Body of pancreas (tissue), 4 donors: Measurements from ENCODE around the gene PKP4. TPM values are rescaled to one million over a fixed set of nuclear protein-coding genes. Genes with fewer than 3 reads are reported as not detected.

Source experiments
- ATAC-seq: fragments of 150-250 bp; one replicate; pipeline ENCODE4 v1.9.1; 2016
- DNase-seq, 4 donors: peaks; one replicate each; pipeline ENCODE4 v3.0.0-alpha.2; 2019
- H3K27ac ChIP-seq, 4 donors: fragments of 200-600 bp; sonication (generic); 1 replicate in 3 of 4; 2 replicates in 1 of 4; pipeline versions ENCODE4 v1.5.1 to v1.6.1; 2016 to 2019; ENCODE audit warnings: mild to moderate bottlenecking in 1 of 4, mixed read lengths in 1 of 4, moderate library complexity in 1 of 4
- H3K27me3 ChIP-seq, 2 donors: fragments of 200-600 bp; sonication (generic); one replicate each; pipeline ENCODE4 v1.6.0; 2016; ENCODE audit warnings: mild to moderate bottlenecking in 1 of 2
- H3K36me3 ChIP-seq, 2 donors: fragments of 200-600 bp; sonication (generic); replicated peaks in 1 of 2; 2 replicates each; pipeline ENCODE4 v1.5.1; 2016; ENCODE audit warnings: low read depth in 2 of 2; ENCODE audit not compliant: insufficient read depth in 1 of 2
- H3K4me1 ChIP-seq: fragments of 200-600 bp; sonication (generic); one replicate; pipeline ENCODE4 v1.6.0; 2016
- H3K4me3 ChIP-seq, 2 donors: fragments of 200-600 bp; sonication (generic); 1 replicate in 1 of 2; 2 replicates in 1 of 2; pipeline ENCODE4 v1.5.1; 2016 to 2019
- H3K9me3 ChIP-seq, 3 donors: fragments of 200-600 bp; sonication (generic); 1 replicate in 2 of 3; 2 replicates in 1 of 3; pipeline ENCODE4 v1.5.1; 2016
- POLR2A ChIP-seq, 3 donors: fragments of 450-650 bp; IDR thresholded peaks; one replicate each; pipeline ENCODE4 v1.6.1; 2016; ENCODE audit warnings: antibody characterized with exemption in 3 of 3, mild to moderate bottlenecking in 2 of 3
- WGBS, 2 donors: methylation state at CpG; one replicate each; pipeline ENCODE4 v1.1.5; 2017; 5-methylcytosine and 5-hydroxymethylcytosine counted together
- intact Hi-C: fragments of 100-400 bp; cut with DNase I; formaldehyde crosslinking; loops from one replicate; pipeline ENCODE4 v1.15.1; 2023
- total RNA-seq, 2 donors: library from RNA; depleted of rRNA; stranded (reverse); fragments of >200 nt; gene quantifications; one replicate each; pipeline ENCODE4 v1.1.0, GENCODE V29; 2016
- TF ChIP-seq, protein P1 (sequence below), 7 experiments: fragments of 450-650 bp in 4 of 7; fragments of 200-600 bp in 3 of 7; sonication (generic) in 3 of 7; IDR thresholded peaks; one replicate each; pipeline ENCODE4 v1.5.1; 2016 to 2019; ENCODE audit warnings: antibody characterized with exemption in 7 of 7

PKP4 gene
- total RNA-seq, 2 donors from 2014 or later: 36.3 to 50.1 TPM

DNA sequence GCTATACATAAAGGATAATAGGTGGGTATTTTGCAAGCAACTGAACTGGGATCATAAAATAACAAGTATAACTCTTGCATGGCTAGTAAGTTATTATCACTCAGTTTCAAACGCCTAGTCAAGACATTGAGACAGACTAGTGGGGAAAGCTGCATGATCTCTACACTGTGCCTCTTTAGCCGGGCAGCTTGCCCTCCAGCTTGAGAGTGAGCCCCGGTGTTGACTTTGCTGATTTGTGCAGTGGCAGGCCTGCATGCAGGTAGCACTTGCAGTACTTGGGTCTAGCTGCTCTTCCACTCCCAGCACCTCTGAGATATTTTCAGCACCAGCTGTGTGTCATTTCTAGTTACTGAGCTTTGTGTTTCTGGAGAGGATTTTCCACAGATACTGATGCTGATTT, 219.5 kb downstream of the PKP4 start:
- no peak for ATAC-seq

DNA sequence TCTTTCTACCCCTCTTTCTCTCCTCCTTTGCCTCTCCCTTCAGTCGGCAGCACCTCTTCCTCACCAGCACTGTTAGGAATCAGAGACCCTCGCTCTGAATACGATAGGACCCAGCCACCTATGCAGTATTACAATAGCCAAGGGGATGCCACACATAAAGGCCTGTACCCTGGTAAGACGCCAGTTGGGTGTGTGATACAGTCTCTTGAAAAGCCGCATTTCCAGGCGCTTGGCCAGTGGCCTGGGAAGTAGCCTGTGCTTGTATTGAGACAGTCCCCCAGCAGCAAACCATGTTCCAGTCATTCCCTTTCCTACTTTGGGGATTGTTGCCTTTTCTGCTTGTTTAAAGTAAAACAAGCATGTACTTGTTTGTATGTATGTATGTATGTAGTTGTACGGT, 219.9 kb downstream of the PKP4 start:
- H3K4me3 ChIP-seq: no peak overlapping the region
- DNase-seq (no peak), ATAC-seq (no peak)
- WGBS, 2 donors: 89 to 92% methylated on average over 7 of the region's 7 CpGs
- H3K36me3 ChIP-seq: peaks cover 0 to 4% of the 10 kb centered on the region in 2 donors
- TF ChIP-seq POLR2A (IDR thresholded peaks at IDR 0.05): no peak
- TF ChIP-seq, protein P1, sequence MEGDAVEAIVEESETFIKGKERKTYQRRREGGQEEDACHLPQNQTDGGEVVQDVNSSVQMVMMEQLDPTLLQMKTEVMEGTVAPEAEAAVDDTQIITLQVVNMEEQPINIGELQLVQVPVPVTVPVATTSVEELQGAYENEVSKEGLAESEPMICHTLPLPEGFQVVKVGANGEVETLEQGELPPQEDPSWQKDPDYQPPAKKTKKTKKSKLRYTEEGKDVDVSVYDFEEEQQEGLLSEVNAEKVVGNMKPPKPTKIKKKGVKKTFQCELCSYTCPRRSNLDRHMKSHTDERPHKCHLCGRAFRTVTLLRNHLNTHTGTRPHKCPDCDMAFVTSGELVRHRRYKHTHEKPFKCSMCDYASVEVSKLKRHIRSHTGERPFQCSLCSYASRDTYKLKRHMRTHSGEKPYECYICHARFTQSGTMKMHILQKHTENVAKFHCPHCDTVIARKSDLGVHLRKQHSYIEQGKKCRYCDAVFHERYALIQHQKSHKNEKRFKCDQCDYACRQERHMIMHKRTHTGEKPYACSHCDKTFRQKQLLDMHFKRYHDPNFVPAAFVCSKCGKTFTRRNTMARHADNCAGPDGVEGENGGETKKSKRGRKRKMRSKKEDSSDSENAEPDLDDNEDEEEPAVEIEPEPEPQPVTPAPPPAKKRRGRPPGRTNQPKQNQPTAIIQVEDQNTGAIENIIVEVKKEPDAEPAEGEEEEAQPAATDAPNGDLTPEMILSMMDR (IDR thresholded peaks at IDR 0.05): no peak
- H3K4me1 ChIP-seq: no peaks in the 10 kb centered on the region
- intact Hi-C loops: no loop called here
- no peaks in the 10 kb centered on the region for H3K9me3 ChIP-seq
- H3K27me3 ChIP-seq: no peaks in the 10 kb centered on the region
- H3K27ac ChIP-seq: no peak overlapping the region

More for the DNA sequence above, 219.5 kb downstream of the PKP4 start:
- TF ChIP-seq, protein P1 (IDR thresholded peaks at IDR 0.05): no peak
- TF ChIP-seq POLR2A (IDR thresholded peaks at IDR 0.05): no peak
- intact Hi-C loops: no loop called here
- H3K9me3 ChIP-seq: no peaks in the 10 kb centered on the region
- peaks cover 0 to 4% of the 10 kb centered on the region in 2 donors for H3K36me3 ChIP-seq
- peak in 2 of 4 donors; percentile 15 to 17 for DNase-seq
- whole genome bisulfite sequencing, 2 donors: 87 to 92% methylated on average over 3 of the region's 3 CpGs
- no peaks in the 10 kb centered on the region for H3K4me1 ChIP-seq
- H3K4me3 ChIP-seq: no peak overlapping the region
- no peak overlapping the region for H3K27ac ChIP-seq
- H3K27me3 ChIP-seq: no peaks in the 10 kb centered on the region

DNA sequence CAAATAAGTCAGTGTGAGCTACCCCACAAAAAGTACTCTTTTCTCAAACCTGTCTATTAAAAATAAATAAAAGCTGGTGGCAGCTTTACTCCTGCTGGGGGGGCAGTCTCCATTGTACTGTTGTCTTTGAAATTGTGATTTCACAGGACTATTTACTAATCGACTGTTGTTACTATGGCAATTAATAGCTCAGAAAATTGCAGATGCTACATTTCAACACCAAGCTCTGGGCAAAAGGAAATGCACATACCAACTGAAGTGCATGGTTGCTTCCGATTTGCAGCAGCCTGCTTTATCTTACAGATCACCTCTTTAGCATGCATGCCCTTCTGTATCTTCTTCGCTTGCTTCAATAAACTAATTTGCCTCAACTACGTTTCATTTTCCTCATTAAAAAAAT, 220.8 kb downstream of the PKP4 start:
- H3K9me3 ChIP-seq: no peaks in the 10 kb centered on the region
- DNase-seq (no peak), ATAC-seq (no peak)
- peaks cover 0 to 4% of the 10 kb centered on the region in 2 donors for H3K36me3 ChIP-seq
- no peaks in the 10 kb centered on the region for H3K4me1 ChIP-seq
- no peaks in the 10 kb centered on the region for H3K27me3 ChIP-seq
- TF ChIP-seq, protein P1 (IDR thresholded peaks at IDR 0.05): no peak
- no peak for TF ChIP-seq POLR2A (IDR thresholded peaks at IDR 0.05)
- H3K27ac ChIP-seq: no peak overlapping the region
- WGBS, 2 donors: 73 to 75% methylated on average over 4 of the region's 4 CpGs
- intact Hi-C loops: no loop called here
- H3K4me3 ChIP-seq: no peak overlapping the region

DNA sequence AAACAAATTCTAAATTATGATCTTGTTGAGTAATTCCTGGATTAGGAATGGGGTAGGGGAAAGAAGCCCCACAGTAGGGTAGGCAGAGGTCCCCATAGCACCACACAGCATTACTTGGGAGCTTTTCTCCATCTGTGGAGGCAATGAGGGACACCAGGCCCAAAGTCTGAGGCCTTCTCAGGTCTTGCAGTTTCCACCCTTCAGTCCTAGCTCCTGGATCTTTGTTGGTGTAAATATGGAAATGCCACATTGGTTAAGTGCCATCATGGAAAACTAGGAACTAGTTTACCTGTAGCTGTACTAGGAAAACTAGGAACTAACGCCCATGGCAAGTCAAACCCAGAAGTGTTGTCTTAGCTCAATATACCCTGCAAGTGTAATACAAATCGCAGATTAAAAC, 225.1 kb downstream of the PKP4 start:
- DNase-seq (no peak), ATAC-seq (no peak)
- Histone ChIP-seq H3K27ac (no peak overlapping the region), H3K9me3 (no peaks in the 10 kb centered on the region), H3K4me3 (no peak overlapping the region), H3K27me3 (no peaks in the 10 kb centered on the region), H3K4me1 (no peaks in the 10 kb centered on the region), H3K36me3 (peaks cover 0 to 2% of the 10 kb centered on the region in 2 donors)
- intact Hi-C loops: no loop called here
- TF ChIP-seq POLR2A (IDR thresholded peaks at IDR 0.05): no peak
- TF ChIP-seq, protein P1 (IDR thresholded peaks at IDR 0.05): no peak
- 43 to 96% methylated on average over 2 of the region's 2 CpGs for WGBS, 2 donors

DNA sequence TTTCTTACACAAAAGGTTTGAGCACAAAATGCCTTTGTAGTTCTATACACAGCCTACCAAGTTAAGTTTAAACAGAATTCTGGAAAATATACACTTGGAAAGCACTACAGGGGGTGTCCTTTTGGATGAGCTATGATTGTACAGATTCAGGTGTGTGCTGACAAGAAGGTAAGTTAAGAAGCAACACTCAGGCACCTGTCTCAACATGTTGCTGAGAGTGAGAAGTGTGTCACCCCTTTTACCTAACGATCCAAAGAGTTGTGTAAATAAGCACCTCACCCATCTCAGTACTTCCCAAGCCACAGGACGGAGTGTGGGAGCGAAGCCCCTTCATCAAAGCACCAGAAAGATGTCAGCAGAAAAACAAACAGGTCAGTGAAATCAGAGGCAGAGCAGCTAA, 228.9 kb downstream of the PKP4 start:
- no peak for ATAC-seq
- Histone ChIP-seq H3K9me3 (no peaks in the 10 kb centered on the region), H3K27me3 (no peaks in the 10 kb centered on the region), H3K27ac (no peak overlapping the region), H3K36me3 (no peaks in the 10 kb centered on the region), H3K4me3 (no peak overlapping the region), H3K4me1 (no peaks in the 10 kb centered on the region)
- no peak for DNase-seq
- intact Hi-C loops: no loop called here
- WGBS, 2 donors: 52 to 53% methylated on average over 3 of the region's 3 CpGs
- TF ChIP-seq, protein P1 (IDR thresholded peaks at IDR 0.05): no peak
- TF ChIP-seq POLR2A (IDR thresholded peaks at IDR 0.05): no peak
